GM12864 (cell line): ENCODE results near the gene EIF3D.

Experiments used
- DNase-seq: peaks from one replicate; pipeline ENCODE4 v3.0.0-alpha.2; 2011; ENCODE audit warnings: low read depth
- H3K4me3 ChIP-seq: 2 replicates; pipeline ENCODE4 v1.5.1; 2011; ENCODE audit warnings: mild to moderate bottlenecking, low read depth, low read length, control low read depth
- CTCF ChIP-seq: IDR thresholded peaks from 2 replicates; pipeline ENCODE4 v1.5.1; 2011; ENCODE audit warnings: low read depth, mild to moderate bottlenecking, moderate library complexity, low read length, control low read depth, inconsistent platforms; ENCODE audit errors: missing control alignments

The EIF3D gene

GRCh38 chr22:36475341-36475740 is 53.6 kb downstream of the EIF3D start:
- no peak for TF ChIP-seq CTCF

GRCh38 chr22:36472689-36473088 is 56.3 kb downstream of the EIF3D start:
- no peak for DNase-seq
- TF ChIP-seq CTCF = no peak
- H3K4me3 ChIP-seq = no peak overlapping the region

More at GRCh38 chr22:36475341-36475740, 53.6 kb downstream of the EIF3D start:
- no peak for DNase-seq
- no peak overlapping the region for H3K4me3 ChIP-seq

- no peak for TF ChIP-seq CTCF
- H3K4me3 ChIP-seq = no peak overlapping the region
Measured at GRCh38 chr22:36471341-36471821, 57.6 kb downstream of the EIF3D start.

GRCh38 chr22:36470994-36471331 is 58.0 kb downstream of the EIF3D start:
- DNase-seq = no peak
- no peak overlapping the region for H3K4me3 ChIP-seq
- no peak for TF ChIP-seq CTCF

More at GRCh38 chr22:36471341-36471821, 57.6 kb downstream of the EIF3D start:
- no peak for DNase-seq

GRCh38 chr22:36470162-36470993 is 58.6 kb downstream of the EIF3D start:
- DNase-seq = no peak

GRCh38 chr22:36469094-36469710 is 59.8 kb downstream of the EIF3D start:
- TF ChIP-seq CTCF = no peak
- H3K4me3 ChIP-seq = no peak overlapping the region
- no peak for DNase-seq

More at GRCh38 chr22:36470162-36470993, 58.6 kb downstream of the EIF3D start:
- no peak overlapping the region for H3K4me3 ChIP-seq
- peak; percentile 96 for TF ChIP-seq CTCF

GRCh38 chr22:36467946-36468345 is 61.0 kb downstream of the EIF3D start:
- H3K4me3 ChIP-seq = no peak overlapping the region
- TF ChIP-seq CTCF = no peak
- DNase-seq = no peak
